H9 (cell line): ENCODE results near the gene CST9L. TPM values are rescaled to one million over a fixed set of nuclear protein-coding genes. Genes with fewer than 3 reads are reported as not detected.

Experiments
- DNase-seq: peaks from one replicate; pipeline ENCODE4 v3.0.0-alpha.2; 2017
- H2AFZ ChIP-seq: one replicate; pipeline ENCODE4 v1.6.1; 2013; ENCODE audit warnings: mild to moderate bottlenecking, low read length, control low read depth, moderate library complexity
- H2AK5ac ChIP-seq: 2 replicates; pipeline ENCODE4 v1.6.1; 2013; ENCODE audit warnings: low read length, control low read depth, mixed read lengths; ENCODE audit not compliant: insufficient read length
- H2BK120ac ChIP-seq: one replicate; pipeline ENCODE4 v1.6.1; 2013; ENCODE audit warnings: low read depth, mild to moderate bottlenecking, low read length, control low read depth, inconsistent platforms; ENCODE audit not compliant: poor library complexity, severe bottlenecking
- H2BK12ac ChIP-seq: 2 replicates; pipeline ENCODE4 v1.6.1; 2013; ENCODE audit warnings: low read length, control low read depth, mixed read lengths, low read depth; ENCODE audit not compliant: insufficient read length
- H2BK15ac ChIP-seq: 2 replicates; pipeline ENCODE4 v1.6.1; 2013; ENCODE audit warnings: low read depth, low read length, control low read depth
- H2BK20ac ChIP-seq: one replicate; pipeline ENCODE4 v1.6.1; 2013; ENCODE audit warnings: low read depth, mild to moderate bottlenecking, low read length, control low read depth, inconsistent platforms; ENCODE audit not compliant: poor library complexity, severe bottlenecking
- H2BK5ac ChIP-seq: 2 replicates; pipeline ENCODE4 v1.6.1; 2013; ENCODE audit warnings: low read length, control low read depth, mixed read lengths; ENCODE audit not compliant: insufficient read length
- H3K14ac ChIP-seq: 2 replicates; pipeline ENCODE4 v1.6.1; 2013; ENCODE audit warnings: low read length, control low read depth; ENCODE audit not compliant: insufficient read depth
- H3K18ac ChIP-seq: 2 replicates; pipeline ENCODE4 v1.6.1; 2013; ENCODE audit warnings: low read depth, mild to moderate bottlenecking, mixed read lengths, low read length, control low read depth; ENCODE audit not compliant: insufficient read length
- H3K23ac ChIP-seq: 2 replicates; pipeline ENCODE4 v1.6.1; 2013; ENCODE audit warnings: low read length, control low read depth, mixed read lengths, low read depth; ENCODE audit not compliant: insufficient read length
- H3K23me2 ChIP-seq: 2 replicates; pipeline ENCODE4 v1.6.1; 2013; ENCODE audit warnings: low read depth, mild to moderate bottlenecking, mixed read lengths, low read length, control low read depth; ENCODE audit not compliant: insufficient read length, poor library complexity, severe bottlenecking
- H3K27ac ChIP-seq: 2 replicates; pipeline ENCODE4 v1.5.1; 2013; ENCODE audit warnings: low read length, control low read depth, mixed read lengths, low read depth; ENCODE audit not compliant: insufficient read length
- H3K27me3 ChIP-seq: 2 replicates; pipeline ENCODE4 v1.6.1; 2013; ENCODE audit warnings: low read length, control low read depth, inconsistent platforms; ENCODE audit not compliant: insufficient read depth
- H3K4ac ChIP-seq: 2 replicates; pipeline ENCODE4 v1.6.1; 2013; ENCODE audit warnings: low read depth, mild to moderate bottlenecking, control low read depth, inconsistent platforms, low read length, moderate library complexity
- H3K4me1 ChIP-seq: 2 replicates; pipeline ENCODE4 v1.6.1; 2013; ENCODE audit warnings: low read length, control low read depth, inconsistent platforms; ENCODE audit not compliant: insufficient read depth
- H3K4me2 ChIP-seq: 2 replicates; pipeline ENCODE4 v1.6.1; 2013; ENCODE audit warnings: low read length, control low read depth, mixed read lengths; ENCODE audit not compliant: insufficient read length, insufficient read depth
- H3K56ac ChIP-seq: 2 replicates; pipeline ENCODE4 v1.6.1; 2013; ENCODE audit warnings: low read depth, mild to moderate bottlenecking, mixed read lengths, low read length, control low read depth; ENCODE audit not compliant: insufficient read length
- H3K79me1 ChIP-seq: 2 replicates; pipeline ENCODE4 v1.6.1; 2013; ENCODE audit warnings: low read depth, mild to moderate bottlenecking, moderate library complexity, low read length, control low read depth, inconsistent platforms; ENCODE audit not compliant: insufficient read depth, poor library complexity, severe bottlenecking
- H3K79me2 ChIP-seq: 2 replicates; pipeline ENCODE4 v1.6.1; 2013; ENCODE audit warnings: low read length, control low read depth, inconsistent platforms; ENCODE audit not compliant: insufficient read depth
- H3K9ac ChIP-seq: 2 replicates; pipeline ENCODE4 v1.6.1; 2013; ENCODE audit warnings: low read length, control low read depth, mixed read lengths; ENCODE audit not compliant: insufficient read length; ENCODE audit errors: extremely low read depth
- H3K9me3 ChIP-seq: one replicate; pipeline ENCODE4 v1.6.1; 2013; ENCODE audit warnings: low read depth, low read length, inconsistent platforms; ENCODE audit not compliant: control insufficient read depth
- H3T11ph ChIP-seq: one replicate; pipeline ENCODE4 v1.6.1; 2013; ENCODE audit warnings: mild to moderate bottlenecking, low read length, control low read depth, inconsistent platforms
- H4K20me1 ChIP-seq: one replicate; pipeline ENCODE4 v1.6.1; 2013; ENCODE audit not compliant: control insufficient read depth, insufficient read length, insufficient read depth
- H4K5ac ChIP-seq: 2 replicates; pipeline ENCODE4 v1.6.1; 2013; ENCODE audit warnings: low read depth, mild to moderate bottlenecking, mixed read lengths, low read length, control low read depth; ENCODE audit not compliant: insufficient read length
- H4K8ac ChIP-seq: replicated peaks from 2 replicates; pipeline ENCODE4 v1.6.1; 2013; ENCODE audit warnings: low read length, control low read depth, mixed read lengths, low read depth; ENCODE audit not compliant: insufficient read length
- H4K91ac ChIP-seq: 2 replicates; pipeline ENCODE4 v1.6.1; 2013; ENCODE audit warnings: low read depth, mild to moderate bottlenecking, moderate library complexity, mixed read lengths, low read length, control low read depth; ENCODE audit not compliant: insufficient read length
- H3K27ac Mint-ChIP-seq, 3 experiments: 2 replicates in 2 of 3; 3 replicates in 1 of 3; pipeline ENCODE4 v1.8.0; 2020 to 2021; ENCODE audit warnings: mixed read lengths in 3 of 3, mild to moderate bottlenecking in 1 of 3, moderate library complexity in 1 of 3
- H3K27me3 Mint-ChIP-seq: 2 replicates; pipeline ENCODE4 v1.8.0; 2021; ENCODE audit warnings: low read depth, mild to moderate bottlenecking, moderate library complexity, mixed read lengths
- H3K36me3 Mint-ChIP-seq, 3 experiments: 2 replicates in 2 of 3; 3 replicates in 1 of 3; pipeline ENCODE4 v1.8.0; 2020 to 2021; ENCODE audit warnings: low read depth in 3 of 3, mixed read lengths in 3 of 3; ENCODE audit not compliant: insufficient read depth in 1 of 3
- H3K4me1 Mint-ChIP-seq, 2 experiments: 2 replicates each; pipeline ENCODE4 v1.8.0; 2020; ENCODE audit warnings: mixed read lengths in 2 of 2
- H3K4me3 Mint-ChIP-seq, 2 experiments: 2 replicates in 1 of 2; 3 replicates in 1 of 2; pipeline ENCODE4 v1.8.0; 2020 to 2021; ENCODE audit warnings: mild to moderate bottlenecking in 2 of 2, mixed read lengths in 2 of 2, moderate library complexity in 1 of 2
- H3K9me3 Mint-ChIP-seq, 2 experiments: 2 replicates in 1 of 2; 3 replicates in 1 of 2; pipeline ENCODE4 v1.8.0; 2020; ENCODE audit warnings: mild to moderate bottlenecking in 2 of 2, mixed read lengths in 2 of 2, moderate library complexity in 1 of 2
- CTCF ChIP-seq: fragments of 200-600 bp; sonication (generic); conservative IDR thresholded peaks from 3 replicates; pipeline ENCODE4 v1.8.0; 2021; ENCODE audit warnings: antibody characterized with exemption, mild to moderate bottlenecking
- WGBS: extraction: QIAGEN DNeasy Blood & Tissue Kit; methylation state at CpG from one replicate; pipeline ENCODE4 v1.1.7; 2013; ENCODE audit warnings: missing lambda C conversion rate, low lambda C conversion rate, mixed read lengths; ENCODE audit not compliant: insufficient read length; ENCODE audit errors: extremely low coverage; 5-methylcytosine and 5-hydroxymethylcytosine counted together
- total RNA-seq: library from RNA; stranded (reverse); gene quantifications from 2 replicates; pipeline ENCODE4 v1.2.1, GENCODE V29; 2021

The CST9L gene
- total RNA-seq, 1 experiment from 2014 or later, result not detected

GRCh38 chr20:23585449-23585807, 17.1 kb upstream of the CST9L start:
- no CpG with 5 or more reads among the region's 5 CpGs for WGBS

More at GRCh38 chr20:23585449-23585807, 17.1 kb upstream of the CST9L start:
- Histone ChIP-seq H3K18ac (no peak overlapping the region), H3K27me3 (no peaks in the 10 kb centered on the region; the same call in 1 of the 2 replicates), H3K56ac (no peak overlapping the region), H3K23ac (no peak overlapping the region), H3K27ac (no peak overlapping the region), H4K5ac (no peak overlapping the region), H2AFZ (no peak overlapping the region), H3T11ph (no peak overlapping the region), H4K8ac (no peak overlapping the region), H3K4me2 (no peak overlapping the region), H2BK20ac (no peak overlapping the region), H3K14ac (no peak overlapping the region), H3K9me3 (no peaks in the 10 kb centered on the region), H2BK120ac (no peak overlapping the region), H3K79me2 (no peaks in the 10 kb centered on the region; the same call in 1 of the 2 replicates), H2BK15ac (no peak overlapping the region), H3K23me2 (no peaks in the 10 kb centered on the region), H2BK12ac (no peak overlapping the region), H4K91ac (no peak overlapping the region), H2AK5ac (no peak overlapping the region), H3K4me1 (no peaks in the 10 kb centered on the region), H2BK5ac (no peak overlapping the region), H4K20me1 (no peaks in the 10 kb centered on the region), H3K9ac (no peak overlapping the region), H3K4ac (no peak overlapping the region), H3K79me1 (no peaks in the 10 kb centered on the region)
- Mint-ChIP-seq H3K9me3 (peaks cover 2 to 4% of the 10 kb centered on the region in 2 experiments), H3K27me3 (peaks cover 15% of the 10 kb centered on the region; the same call in 1 of the 2 replicates), H3K27ac (no peak overlapping the region), H3K4me1 (peaks cover 22 to 26% of the 10 kb centered on the region in 2 experiments), H3K4me3 (no peak overlapping the region), H3K36me3 (peaks cover 0 to 18% (median 2%) of the 10 kb centered on the region in 3 experiments; a peak in 4 of 7 replicates)
- DNase-seq, result no peak
- TF ChIP-seq CTCF, result no peak
